ENCODE measurements around the gene SLC24A4. TPM values are rescaled to one million over a fixed set of nuclear protein-coding genes. Genes with fewer than 3 reads are reported as not detected.
A peak's percentile ranks its signal among the peaks of the same experiment; 100 is the strongest.

SLC24A4 gene
- total and polyA plus RNA-seq, 5 donors from 2014 or later = 0.91 TPM; not detected in 4

- H3K36me3 Mint-ChIP-seq = peaks cover 7% of the 10 kb centered on the region
- H3K4me3 Mint-ChIP-seq = peak overlapping the region in 2 of 4 donors; percentile 2 to 16
- H3K4me3 ChIP-seq (ENCODE audit: low read depth, low read length) = no peak overlapping the region
- DNase-seq (no peak), ATAC-seq (ENCODE audit: low read depth in 2 of 2) (no peak)
- peaks cover 0 to 34% (median 10%) of the 10 kb centered on the region in 4 donors for H3K4me1 Mint-ChIP-seq
- peaks cover 11% of the 10 kb centered on the region for H3K27me3 Mint-ChIP-seq
- H3K27ac Mint-ChIP-seq = peak overlapping the region in 1 of 3 donors; percentile 57
- no peaks in the 10 kb centered on the region for H3K36me3 ChIP-seq (ENCODE audit: control insufficient read depth, insufficient read depth, low read length)
- H3K9me3 Mint-ChIP-seq = peaks cover 0 to 2% (median 0%) of the 10 kb centered on the region in 7 donors
- H3K27me3 ChIP-seq (ENCODE audit: control insufficient read depth, insufficient read depth, low read length) = no peaks in the 10 kb centered on the region
- H3K4me1 ChIP-seq (ENCODE audit: control insufficient read depth, insufficient read depth, low read length, poor library complexity, severe bottlenecking) = peaks cover 14% of the 10 kb centered on the region
- no peaks in the 10 kb centered on the region for H3K9me3 ChIP-seq (ENCODE audit: control insufficient read depth in 2 of 2, low read length in 2 of 2)
- no peak overlapping the region for H3K27ac ChIP-seq (ENCODE audit: insufficient read depth, low read length, poor library complexity, severe bottlenecking)
These were observed 194.8 kb downstream of the SLC24A4 start for GRCh38 chr14:92517761-92518160.

DNA sequence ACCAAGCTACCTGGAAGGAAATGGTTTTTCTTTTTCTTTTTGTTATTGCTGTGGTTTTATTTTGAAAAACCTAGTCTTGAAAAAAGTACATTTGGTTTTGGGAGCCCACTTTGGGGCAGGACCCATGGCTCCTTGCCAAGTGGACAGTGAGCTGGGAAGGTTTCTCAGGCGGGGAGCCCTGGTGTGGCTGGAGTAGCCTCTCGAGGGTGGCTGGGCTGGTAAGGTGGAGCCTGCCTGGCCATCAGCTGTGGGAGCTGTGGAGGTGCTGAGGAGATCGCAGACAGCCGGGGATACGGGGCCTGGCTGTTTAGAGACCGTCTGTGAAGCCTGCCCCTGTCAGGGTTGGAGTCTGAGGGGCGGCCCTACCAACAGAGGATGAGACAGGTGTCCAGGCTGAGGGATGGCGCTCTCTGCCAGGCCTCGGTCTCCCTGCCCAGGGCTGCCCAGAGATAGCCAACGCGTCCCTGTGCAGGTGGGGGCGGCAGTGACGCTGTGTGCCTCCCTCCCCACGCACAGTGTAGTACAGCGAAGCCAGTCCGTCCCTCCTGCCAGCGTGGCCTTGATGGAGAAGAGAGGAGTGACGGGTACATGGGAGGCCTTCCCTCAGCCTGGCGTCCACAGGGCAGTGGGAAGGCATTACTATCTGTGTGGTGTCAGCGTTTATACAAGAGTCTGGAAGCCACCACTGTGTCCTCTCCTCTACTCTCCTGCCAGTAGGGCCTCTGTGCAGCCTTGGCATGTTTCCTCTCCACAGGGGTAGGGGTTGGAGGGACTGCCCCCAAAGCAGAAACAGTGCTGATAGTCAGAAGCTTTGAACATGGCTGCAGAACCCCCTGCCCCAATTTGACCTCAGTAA lies 196.5 kb downstream of the SLC24A4 start:
- Histone ChIP-seq H3K4me3 (ENCODE audit: low read depth, low read length) (no peak overlapping the region), H3K4me1 (ENCODE audit: control insufficient read depth, insufficient read depth, low read length, poor library complexity, severe bottlenecking) (peaks cover 4% of the 10 kb centered on the region), H3K27ac (ENCODE audit: insufficient read depth, low read length, poor library complexity, severe bottlenecking) (no peak overlapping the region), H3K9me3 (ENCODE audit: control insufficient read depth in 2 of 2, low read length in 2 of 2) (no peaks in the 10 kb centered on the region), H3K36me3 (ENCODE audit: control insufficient read depth, insufficient read depth, low read length) (no peaks in the 10 kb centered on the region), H3K27me3 (ENCODE audit: control insufficient read depth, insufficient read depth, low read length) (no peaks in the 10 kb centered on the region)
- Mint-ChIP-seq H3K27me3 (peaks cover 14% of the 10 kb centered on the region), H3K4me1 (peaks cover 0 to 35% (median 10%) of the 10 kb centered on the region in 4 donors), H3K4me3 (no peak overlapping the region), H3K27ac (no peak overlapping the region), H3K9me3 (peaks cover 0 to 2% (median 0%) of the 10 kb centered on the region in 7 donors), H3K36me3 (peaks cover 7% of the 10 kb centered on the region)
- ATAC-seq (ENCODE audit: low read depth in 2 of 2) (no peak), DNase-seq (no peak)

DNA sequence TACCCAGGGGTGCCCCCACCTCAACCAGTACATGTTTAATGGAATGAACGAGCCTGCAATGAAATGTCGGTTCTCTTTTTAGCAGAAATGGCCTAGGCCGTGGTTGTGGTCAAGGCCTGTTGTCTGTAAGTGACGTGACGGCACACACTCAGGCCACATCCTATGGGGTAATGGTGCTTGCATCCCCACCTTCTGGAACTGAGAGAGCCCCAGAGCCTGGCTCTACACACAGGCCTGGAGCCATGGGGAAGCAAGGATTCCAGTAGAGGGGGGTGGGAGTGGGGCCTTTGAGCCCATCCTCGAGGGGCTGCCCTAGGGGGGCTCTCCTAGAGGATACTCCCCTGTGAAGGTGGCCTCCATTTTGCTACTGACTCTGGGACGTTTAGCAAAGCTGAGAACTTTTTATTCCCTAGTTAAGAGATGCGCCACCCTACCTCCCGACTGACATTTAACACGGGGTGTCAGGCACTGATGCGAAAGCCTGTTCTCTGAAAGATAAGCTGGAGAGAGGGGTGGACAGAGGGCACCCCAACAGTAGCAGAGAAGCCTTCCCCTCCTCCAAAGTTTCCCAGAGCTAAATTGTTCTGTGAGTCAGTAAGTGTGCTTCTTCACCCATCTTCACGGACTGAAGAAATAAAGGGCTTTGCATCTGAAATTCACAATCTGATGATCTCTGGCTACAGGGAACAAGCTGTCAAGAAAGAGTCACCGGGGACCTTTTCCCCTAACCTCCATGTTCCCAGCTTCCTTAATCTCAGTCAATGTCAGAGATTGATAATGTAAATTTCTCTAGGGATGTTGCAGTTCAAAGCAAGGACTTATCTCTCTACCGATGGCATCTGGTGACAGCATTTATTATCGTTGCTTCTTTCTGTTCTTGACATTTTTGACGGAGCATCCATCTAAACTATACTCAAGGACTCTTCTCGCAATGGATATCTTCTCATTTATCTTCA lies 197.4 kb downstream of the SLC24A4 start:
- no peaks in the 10 kb centered on the region for H3K36me3 ChIP-seq (ENCODE audit: control insufficient read depth, insufficient read depth, low read length)
- H3K4me1 ChIP-seq (ENCODE audit: control insufficient read depth, insufficient read depth, low read length, poor library complexity, severe bottlenecking) = no peaks in the 10 kb centered on the region
- DNase-seq (no peak), ATAC-seq (ENCODE audit: low read depth in 2 of 2) (no peak)
- H3K27ac Mint-ChIP-seq = peak overlapping the region in 1 of 3 donors; percentile 11
- H3K9me3 Mint-ChIP-seq = peaks cover 0 to 2% (median 0%) of the 10 kb centered on the region in 7 donors
- no peak overlapping the region for H3K4me3 Mint-ChIP-seq
- no peak overlapping the region for H3K27ac ChIP-seq (ENCODE audit: insufficient read depth, low read length, poor library complexity, severe bottlenecking)
- peaks cover 10% of the 10 kb centered on the region for H3K27me3 Mint-ChIP-seq
- H3K4me3 ChIP-seq (ENCODE audit: low read depth, low read length) = no peak overlapping the region
- peaks cover 0 to 37% (median 10%) of the 10 kb centered on the region in 4 donors for H3K4me1 Mint-ChIP-seq
- H3K9me3 ChIP-seq (ENCODE audit: control insufficient read depth in 2 of 2, low read length in 2 of 2) = no peaks in the 10 kb centered on the region
- H3K27me3 ChIP-seq (ENCODE audit: control insufficient read depth, insufficient read depth, low read length) = no peaks in the 10 kb centered on the region
- H3K36me3 Mint-ChIP-seq = peaks cover 7% of the 10 kb centered on the region

DNA sequence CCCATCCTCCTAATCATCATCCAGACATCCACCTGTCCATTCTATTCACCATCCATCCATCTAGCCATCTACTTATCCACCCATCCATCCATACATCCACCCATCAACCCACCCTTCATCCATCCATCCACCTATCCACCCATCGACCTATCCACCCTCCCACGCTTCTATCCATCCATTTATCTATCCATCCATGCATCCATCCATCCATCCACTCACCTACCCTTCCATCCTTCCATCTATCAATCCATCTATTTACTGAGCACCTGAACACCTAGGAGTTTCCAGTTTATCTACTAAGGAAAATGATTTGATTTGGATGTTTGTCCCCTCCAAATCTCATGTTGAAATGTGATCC lies 198.1 kb downstream of the SLC24A4 start:
- Histone ChIP-seq H3K36me3 (ENCODE audit: control insufficient read depth, insufficient read depth, low read length) (no peaks in the 10 kb centered on the region), H3K4me1 (ENCODE audit: control insufficient read depth, insufficient read depth, low read length, poor library complexity, severe bottlenecking) (no peaks in the 10 kb centered on the region), H3K27me3 (ENCODE audit: control insufficient read depth, insufficient read depth, low read length) (no peaks in the 10 kb centered on the region), H3K4me3 (ENCODE audit: low read depth, low read length) (no peak overlapping the region), H3K27ac (ENCODE audit: insufficient read depth, low read length, poor library complexity, severe bottlenecking) (no peak overlapping the region), H3K9me3 (ENCODE audit: control insufficient read depth in 2 of 2, low read length in 2 of 2) (no peaks in the 10 kb centered on the region)
- H3K9me3 Mint-ChIP-seq = peaks cover 0 to 2% (median 0%) of the 10 kb centered on the region in 7 donors
- H3K36me3 Mint-ChIP-seq = peaks cover 7% of the 10 kb centered on the region
- peaks cover 4% of the 10 kb centered on the region for H3K27me3 Mint-ChIP-seq
- DNase-seq (no peak), ATAC-seq (ENCODE audit: low read depth in 2 of 2) (no peak)
- peaks cover 0 to 32% (median 10%) of the 10 kb centered on the region in 4 donors for H3K4me1 Mint-ChIP-seq
- no peak overlapping the region for H3K4me3 Mint-ChIP-seq
- peak overlapping the region in 1 of 3 donors; percentile 11 for H3K27ac Mint-ChIP-seq

DNA sequence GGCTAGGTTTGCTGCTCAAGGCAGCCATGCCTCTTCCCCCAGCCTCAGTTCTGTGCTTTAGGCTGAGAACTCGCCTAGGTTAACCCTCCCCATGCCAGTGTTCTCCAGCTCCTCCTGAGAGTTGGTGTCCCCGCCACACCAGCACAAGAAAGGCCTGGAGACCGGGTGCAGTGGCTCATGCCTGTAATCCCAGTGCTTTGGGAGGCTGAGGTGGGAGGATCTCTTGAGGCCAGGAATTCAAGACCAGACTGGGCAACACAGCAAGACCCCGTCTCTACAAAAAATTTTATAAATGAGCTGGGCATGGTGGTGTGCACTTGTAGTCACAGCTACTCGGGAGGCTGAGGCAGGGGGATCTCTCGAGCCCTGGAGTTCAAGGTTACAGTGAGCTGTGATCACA lies 200.8 kb downstream of the SLC24A4 start:
- Histone ChIP-seq H3K4me1 (ENCODE audit: control insufficient read depth, insufficient read depth, low read length, poor library complexity, severe bottlenecking) (no peaks in the 10 kb centered on the region), H3K27me3 (ENCODE audit: control insufficient read depth, insufficient read depth, low read length) (no peaks in the 10 kb centered on the region), H3K4me3 (ENCODE audit: low read depth, low read length) (no peak overlapping the region), H3K27ac (ENCODE audit: insufficient read depth, low read length, poor library complexity, severe bottlenecking) (no peak overlapping the region), H3K36me3 (ENCODE audit: control insufficient read depth, insufficient read depth, low read length) (no peaks in the 10 kb centered on the region), H3K9me3 (ENCODE audit: control insufficient read depth in 2 of 2, low read length in 2 of 2) (no peaks in the 10 kb centered on the region)
- H3K27ac Mint-ChIP-seq = no peak overlapping the region
- ATAC-seq (ENCODE audit: low read depth in 2 of 2) = no peak
- H3K4me3 Mint-ChIP-seq = no peak overlapping the region
- peaks cover 7% of the 10 kb centered on the region for H3K36me3 Mint-ChIP-seq
- peaks cover 0 to 1% (median 0%) of the 10 kb centered on the region in 7 donors for H3K9me3 Mint-ChIP-seq
- DNase-seq = no peak
- peaks cover 4% of the 10 kb centered on the region for H3K27me3 Mint-ChIP-seq
- peaks cover 0 to 13% (median 2%) of the 10 kb centered on the region in 4 donors for H3K4me1 Mint-ChIP-seq

- no peaks in the 10 kb centered on the region for H3K9me3 ChIP-seq (ENCODE audit: control insufficient read depth in 2 of 2, low read length in 2 of 2)
- DNase-seq (no peak), ATAC-seq (ENCODE audit: low read depth in 2 of 2) (no peak)
- Mint-ChIP-seq H3K9me3 (no peaks in the 10 kb centered on the region), H3K27me3 (peaks cover 4% of the 10 kb centered on the region), H3K36me3 (peaks cover 7% of the 10 kb centered on the region), H3K4me1 (peaks cover 0 to 6% (median 2%) of the 10 kb centered on the region in 4 donors), H3K4me3 (no peak overlapping the region), H3K27ac (no peak overlapping the region)
- H3K4me1 ChIP-seq (ENCODE audit: control insufficient read depth, insufficient read depth, low read length, poor library complexity, severe bottlenecking) = no peaks in the 10 kb centered on the region
- no peak overlapping the region for H3K27ac ChIP-seq (ENCODE audit: insufficient read depth, low read length, poor library complexity, severe bottlenecking)
- H3K27me3 ChIP-seq (ENCODE audit: control insufficient read depth, insufficient read depth, low read length) = no peaks in the 10 kb centered on the region
- no peak overlapping the region for H3K4me3 ChIP-seq (ENCODE audit: low read depth, low read length)
- H3K36me3 ChIP-seq (ENCODE audit: control insufficient read depth, insufficient read depth, low read length) = no peaks in the 10 kb centered on the region
These were observed 201.7 kb downstream of the SLC24A4 start for GRCh38 chr14:92524602-92525185.

DNA sequence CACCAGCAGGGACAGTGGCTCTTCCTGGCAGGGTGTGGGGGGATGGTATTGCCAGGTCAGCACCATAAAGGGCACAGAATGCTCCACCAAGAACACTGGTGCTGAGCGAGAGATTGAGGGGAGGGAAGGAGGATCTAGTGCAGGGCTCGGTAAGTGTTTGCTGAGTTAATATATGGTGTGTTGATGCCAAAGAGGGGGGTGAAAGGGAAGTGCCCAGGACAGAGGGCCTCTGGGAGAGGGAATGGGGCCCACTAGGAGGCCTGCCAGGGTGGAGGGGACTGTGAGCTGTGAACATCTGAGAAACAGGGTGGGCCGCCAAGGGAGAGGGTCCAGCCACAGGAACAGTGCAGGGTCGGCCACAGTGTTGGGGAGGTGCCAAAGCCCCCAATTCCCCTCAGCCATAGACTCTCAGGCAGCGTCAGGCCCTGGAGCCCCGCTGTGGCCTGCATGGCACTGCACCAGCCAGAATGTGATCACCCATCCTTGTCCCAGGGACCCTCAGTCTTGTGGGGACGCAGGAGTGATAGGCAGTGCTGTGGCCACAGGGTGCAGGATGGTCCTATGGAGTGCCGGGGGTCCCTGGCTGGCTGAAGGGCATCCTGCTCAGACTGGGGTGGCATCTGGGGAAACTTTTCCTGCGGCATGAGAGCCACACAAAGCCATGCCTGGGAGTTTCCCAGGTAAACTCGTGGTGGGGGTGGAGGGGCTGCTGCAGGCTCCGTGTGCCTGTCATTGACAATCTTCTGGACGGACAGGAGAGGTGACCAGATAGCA lies 202.5 kb downstream of the SLC24A4 start:
- Histone ChIP-seq H3K4me1 (ENCODE audit: control insufficient read depth, insufficient read depth, low read length, poor library complexity, severe bottlenecking) (no peaks in the 10 kb centered on the region), H3K27ac (ENCODE audit: insufficient read depth, low read length, poor library complexity, severe bottlenecking) (no peak overlapping the region), H3K4me3 (ENCODE audit: low read depth, low read length) (no peak overlapping the region), H3K27me3 (ENCODE audit: control insufficient read depth, insufficient read depth, low read length) (no peaks in the 10 kb centered on the region), H3K36me3 (ENCODE audit: control insufficient read depth, insufficient read depth, low read length) (no peaks in the 10 kb centered on the region), H3K9me3 (ENCODE audit: control insufficient read depth in 2 of 2, low read length in 2 of 2) (no peaks in the 10 kb centered on the region)
- peaks cover 4% of the 10 kb centered on the region for H3K27me3 Mint-ChIP-seq
- H3K4me1 Mint-ChIP-seq = peaks cover 0 to 9% (median 6%) of the 10 kb centered on the region in 4 donors
- ATAC-seq (ENCODE audit: low read depth in 2 of 2) (no peak), DNase-seq (no peak)
- peak overlapping the region in 2 of 3 donors; percentile 31 to 52 for H3K27ac Mint-ChIP-seq
- no peak overlapping the region for H3K4me3 Mint-ChIP-seq
- no peaks in the 10 kb centered on the region for H3K9me3 Mint-ChIP-seq
- peaks cover 7% of the 10 kb centered on the region for H3K36me3 Mint-ChIP-seq
